ENCODE measurements around the gene C3AR1. TPM values are rescaled to one million over a fixed set of nuclear protein-coding genes. Genes with fewer than 3 reads are reported as not detected.
"Not testable (repeated sequence)": the region's sequence is repeated elsewhere in the genome, so short reads cannot be mapped to it uniquely, and the experiment has no call there.

Gene C3AR1
- total RNA-seq, 2 donors from 2014 or later, result 0.66 to 3.9 TPM

- peaks cover 58% of the 10 kb centered on the region for H3K4me1 ChIP-seq
- intact Hi-C loops (cut with DNase I), result no loop called here
Observed at GRCh38 chr12:8033153-8034044, 32.8 kb downstream of the C3AR1 start.

GRCh38 chr12:8032242-8033152 lies 33.7 kb downstream of the C3AR1 start, which contains the start of gene FOXJ2:
TSS of gene FOXJ2 (plus strand) at chr12:8032716. CDS start at chr12:8039833, 7,117 bp downstream.
- TF ChIP-seq CTCF (IDR thresholded peaks at IDR 0.05), result no peak
- TF ChIP-seq POLR2A (IDR thresholded peaks at IDR 0.05), result peak; percentile 80 to 89 (median 84)
- WGBS, 2 donors, result 0% methylated on average over 21 to 90 of the region's 93 CpGs
- Histone ChIP-seq H3K4me3 (peak within 1 kb of the TSS; percentile 50 to 79), H3K27me3 (no peaks in the 10 kb centered on the region), H3K4me1 (peaks cover 49% of the 10 kb centered on the region), H3K9me3 (no peaks in the 10 kb centered on the region), H3K27ac (peak within 1 kb of the TSS; percentile 78 to 94 (median 93)), H3K36me3 (replicated peaks in 1 of 2; ENCODE audit: insufficient read depth in 1 of 2, low read depth in 2 of 2) (no peaks in the 10 kb centered on the region)
- intact Hi-C loops (cut with DNase I), result no loop called here
- peak; percentile 84 to 85 (median 84) for DNase-seq
- ATAC-seq, result peak; percentile 96

More at GRCh38 chr12:8033153-8034044, 32.8 kb downstream of the C3AR1 start:
- TF ChIP-seq POLR2A (IDR thresholded peaks at IDR 0.05) (no peak), CTCF (IDR thresholded peaks at IDR 0.05) (no peak)
- Histone ChIP-seq H3K36me3 (replicated peaks in 1 of 2; ENCODE audit: insufficient read depth in 1 of 2, low read depth in 2 of 2) (no peaks in the 10 kb centered on the region), H3K9me3 (no peaks in the 10 kb centered on the region), H3K27ac (peak overlapping the region; percentile 78 to 94 (median 93)), H3K4me3 (peak overlapping the region; percentile 50 to 79), H3K27me3 (no peaks in the 10 kb centered on the region)
- ATAC-seq, result peak; percentile 8
- WGBS, 2 donors, result 0 to 4% methylated on average over 14 to 17 of the region's 17 CpGs
- DNase-seq, result peak; percentile 29 to 61 (median 42)

GRCh38 chr12:8031872-8032241 lies 34.3 kb downstream of the C3AR1 start:
- Histone ChIP-seq H3K4me1 (peaks cover 43% of the 10 kb centered on the region), H3K9me3 (no peaks in the 10 kb centered on the region), H3K36me3 (replicated peaks in 1 of 2; ENCODE audit: insufficient read depth in 1 of 2, low read depth in 2 of 2) (no peaks in the 10 kb centered on the region), H3K4me3 (peak overlapping the region; percentile 23 to 50), H3K27ac (peak overlapping the region; percentile 78 to 94 (median 93)), H3K27me3 (no peaks in the 10 kb centered on the region)
- no peak for TF ChIP-seq POLR2A (IDR thresholded peaks at IDR 0.05)
- TF ChIP-seq CTCF (IDR thresholded peaks at IDR 0.05), result no peak
- no peak for DNase-seq
- intact Hi-C loops (cut with DNase I), result no loop called here
- no peak for ATAC-seq
- WGBS, 2 donors, result 21 to 34% methylated on average over 5 of the region's 5 CpGs

GRCh38 chr12:8031017-8031416 lies 35.1 kb downstream of the C3AR1 start:
- H3K27me3 ChIP-seq; H3K4me3 ChIP-seq; ATAC-seq; H3K9me3 ChIP-seq; H3K36me3 ChIP-seq (replicated peaks in 1 of 2; ENCODE audit: insufficient read depth in 1 of 2, low read depth in 2 of 2); DNase-seq; intact Hi-C loops (cut with DNase I); H3K27ac ChIP-seq: not testable (repeated sequence)
- WGBS, 2 donors, result 95 to 96% methylated on average over 22 to 23 of the region's 23 CpGs
- peaks cover 35% of the 10 kb centered on the region for H3K4me1 ChIP-seq

GRCh38 chr12:8030189-8030588 lies 36.0 kb downstream of the C3AR1 start:
- H3K4me3 ChIP-seq, result no peak overlapping the region
- WGBS, 2 donors, result 67 to 70% methylated on average over 3 of the region's 3 CpGs
- H3K27ac ChIP-seq, result no peak overlapping the region
- ATAC-seq (no peak), DNase-seq (no peak)
- H3K36me3 ChIP-seq (replicated peaks in 1 of 2; ENCODE audit: insufficient read depth in 1 of 2, low read depth in 2 of 2), result no peaks in the 10 kb centered on the region
- H3K4me1 ChIP-seq, result peaks cover 26% of the 10 kb centered on the region
- no peak for TF ChIP-seq POLR2A (IDR thresholded peaks at IDR 0.05)
- no peak for TF ChIP-seq CTCF (IDR thresholded peaks at IDR 0.05)
- H3K9me3 ChIP-seq, result no peaks in the 10 kb centered on the region
- H3K27me3 ChIP-seq, result no peaks in the 10 kb centered on the region
- intact Hi-C loops (cut with DNase I), result no loop called here

All from body of pancreas (tissue), 4 donors.